Endothelial cell of umbilical vein (primary cell): ENCODE data around the gene FKRP. TPM values are rescaled to one million over a fixed set of nuclear protein-coding genes. Genes with fewer than 3 reads are reported as not detected.
A peak's percentile ranks its signal among the peaks of the same experiment; 100 is the strongest.

Source experiments
- BruUV-seq: library from RNA; stranded (reverse); fragments of 400-500 nt; replicated peaks from 2 replicates; lab custom pipeline; 2021; lab: Mats Ljungman, UMichigan
- CTCF ChIA-PET: fragments of 300-600, 350-600 bp; sonication (Branson Sonifier 250); formaldehyde crosslinking; loops from one replicate; lab custom pipeline; 2021; ENCODE audit warnings: antibody characterized with exemption, inconsistent platforms; lab: Charles Lee
- POLR2A ChIA-PET: fragments of 300-600, 350-600 bp; sonication (Branson Sonifier 250); formaldehyde crosslinking; loops from one replicate; lab custom pipeline; 2021; ENCODE audit warnings: antibody characterized with exemption, inconsistent platforms; lab: Charles Lee
- DNase-seq: peaks from one replicate; pipeline ENCODE4 v3.0.0-alpha.2; 2011; ENCODE audit warnings: low read depth, low spot score
- FAIRE-seq: peaks from 2 replicates; lab custom pipeline; 2011; peaks lifted over from hg19 to GRCh38; lab: Jason Lieb, UNC
- H2AFZ ChIP-seq: 2 replicates; pipeline ENCODE4 v1.6.0; 2012; ENCODE audit warnings: low read depth, low read length, control low read depth, inconsistent platforms
- H3K27ac ChIP-seq: 2 replicates; pipeline ENCODE4 v1.5.1; 2011; ENCODE audit warnings: low read depth, mild to moderate bottlenecking, control low read depth, low read length, moderate library complexity; ENCODE audit not compliant: insufficient read depth
- H3K27me3 ChIP-seq, 2 experiments: 2 replicates each; pipeline versions ENCODE4 v1.6.0 to v1.6.1; 2011; ENCODE audit warnings: low read length in 2 of 2, mixed read lengths in 1 of 2; ENCODE audit not compliant: control insufficient read depth in 2 of 2, insufficient read depth in 2 of 2
- H3K36me3 ChIP-seq, 2 experiments: 2 replicates in 1 of 2; 3 replicates in 1 of 2; pipeline ENCODE4 v1.5.1; 2011; ENCODE audit warnings: low read length in 2 of 2, mild to moderate bottlenecking in 1 of 2, moderate library complexity in 1 of 2; ENCODE audit not compliant: control insufficient read depth in 2 of 2, insufficient read depth in 2 of 2; ENCODE audit errors: extremely low read depth in 1 of 2
- H3K4me1 ChIP-seq: 3 replicates; pipeline ENCODE4 v1.5.1; 2011; ENCODE audit warnings: mild to moderate bottlenecking, low read length; ENCODE audit not compliant: control insufficient read depth, insufficient read depth; ENCODE audit errors: extremely low read depth
- H3K4me2 ChIP-seq: 2 replicates; pipeline ENCODE4 v1.6.1; 2011; ENCODE audit warnings: low read length, control low read depth, mixed read lengths; ENCODE audit not compliant: insufficient read depth
- H3K4me3 ChIP-seq, 3 experiments: fragments of 200-600 bp in 1 of 3; sonication (generic), shearing (Covaris generic) in 1 of 3; replicated peaks in 1 of 3; 2 replicates each; pipeline ENCODE4 v1.5.1; 2011 to 2016; ENCODE audit warnings: control low read depth in 3 of 3, low read length in 3 of 3, mild to moderate bottlenecking in 2 of 3, inconsistent platforms in 1 of 3, low read depth in 1 of 3, moderate library complexity in 1 of 3; ENCODE audit not compliant: insufficient read depth in 1 of 3
- H3K79me2 ChIP-seq: 2 replicates; pipeline ENCODE4 v1.6.0; 2012; ENCODE audit warnings: low read length, inconsistent platforms; ENCODE audit not compliant: control insufficient read depth, insufficient read depth
- H3K9ac ChIP-seq: replicated peaks from 2 replicates; pipeline ENCODE3; 2011; ENCODE audit warnings: low read length, control low read depth; ENCODE audit not compliant: insufficient read depth; ENCODE audit errors: extremely low read depth
- H3K9me1 ChIP-seq: replicated peaks from 3 replicates; pipeline ENCODE4 v1.6.0; 2011; ENCODE audit warnings: mild to moderate bottlenecking, low read length; ENCODE audit not compliant: control insufficient read depth, insufficient read depth; ENCODE audit errors: extremely low read depth
- H3K9me3 ChIP-seq: replicated peaks from 2 replicates; pipeline ENCODE4 v1.5.1; 2012; ENCODE audit warnings: low read length, inconsistent platforms; ENCODE audit not compliant: control insufficient read depth, insufficient read depth
- H4K20me1 ChIP-seq: replicated peaks from 2 replicates; pipeline ENCODE3; 2011; ENCODE audit warnings: mild to moderate bottlenecking, low read length; ENCODE audit not compliant: control insufficient read depth, insufficient read depth; ENCODE audit errors: extremely low read depth
- CTCF ChIP-seq, 2 donors: IDR thresholded peaks; 1 replicate in 1 of 2; 2 replicates in 1 of 2; pipeline ENCODE4 v1.5.1; 2011; ENCODE audit warnings: low read length in 2 of 2, mild to moderate bottlenecking in 2 of 2, moderate library complexity in 2 of 2, control low read depth in 1 of 2, inconsistent platforms in 1 of 2, low read depth in 1 of 2; ENCODE audit not compliant: insufficient read depth in 1 of 2; ENCODE audit errors: extremely low read depth in 1 of 2
- EZH2 ChIP-seq: IDR thresholded peaks from 2 replicates; pipeline ENCODE4 v1.6.1; 2012; ENCODE audit warnings: borderline replicate concordance, low read depth, mild to moderate bottlenecking, moderate library complexity, low read length, inconsistent platforms; ENCODE audit not compliant: severe bottlenecking
- FOS ChIP-seq: IDR thresholded peaks from 2 replicates; pipeline ENCODE4 v1.6.1; 2011; ENCODE audit warnings: mild to moderate bottlenecking, low read length, moderate library complexity, borderline replicate concordance; ENCODE audit not compliant: insufficient read depth
- GATA2 ChIP-seq: IDR thresholded peaks from 2 replicates; pipeline ENCODE4 v1.7.0; 2011; ENCODE audit warnings: low read depth, mild to moderate bottlenecking, moderate library complexity, mixed read lengths, low read length; ENCODE audit not compliant: insufficient read length, insufficient read depth
- JUN ChIP-seq: IDR thresholded peaks from 2 replicates; pipeline ENCODE4 v1.6.1; 2011; ENCODE audit warnings: borderline replicate concordance, low read depth; ENCODE audit not compliant: insufficient read length, insufficient read depth
- MAX ChIP-seq: IDR thresholded peaks from 2 replicates; pipeline ENCODE4 v1.6.1; 2011; ENCODE audit not compliant: insufficient read depth, insufficient read length
- MYC ChIP-seq: IDR thresholded peaks from one replicate; pipeline ENCODE4 v1.6.1; 2011; ENCODE audit warnings: mild to moderate bottlenecking, low read depth, low read length
- POLR2A ChIP-seq: IDR thresholded peaks from 2 replicates; pipeline ENCODE4 v1.6.1; 2012; ENCODE audit warnings: low read depth, mild to moderate bottlenecking, control low read depth, low read length
- POLR2AphosphoS5 ChIP-seq: IDR thresholded peaks from 2 replicates; pipeline ENCODE4 v1.6.1; 2012; ENCODE audit warnings: low read depth, mild to moderate bottlenecking, control low read depth, low read length, moderate library complexity; ENCODE audit not compliant: insufficient read depth
- dilution Hi-C: fragments of 300-500 bp; cut with MboI; formaldehyde crosslinking; loops from one replicate; pipeline ENCODE4 v1.15.0; 2019; ENCODE audit warnings: low sequenced_read_pairs; ENCODE audit not compliant: extremely low pct_ligation_motif_present
- intact Hi-C: fragments of 100-400 bp; cut with micrococcal nuclease; formaldehyde crosslinking; loops from one replicate; pipeline ENCODE4 v1.10.0; 2022
- polyA plus RNA-seq, 4 experiments: library from polyadenylated mRNA; depleted of rRNA in 3 of 4; stranded (reverse) in 3 of 4; unstranded in 1 of 4; fragments of >200 nt; gene quantifications; 2 replicates each; pipeline versions ENCODE4 v1.2.1 to v1.2.3, GENCODE V29; 2011 to 2012; ENCODE audit warnings: missing spikeins in 1 of 4
- total RNA-seq: library from RNA; stranded (reverse); gene quantifications from 2 replicates; pipeline ENCODE4 v1.2.3, GENCODE V29; 2021

Gene FKRP
- total and polyA plus RNA-seq, 2 donors (not counting 3 experiments of a cell fraction or from before 2014, with no cell fraction given), result 31.5 to 32.8 TPM

- CTCF ChIA-PET, result interaction anchor here (0.6 to 1.8 kb wide), 7 partner anchors 9 to 107 kb away, joined by 3 to 6 read pairs (median 4); no protein-coding TSS in a partner anchor
- no peak overlapping the region for H3K4me2 ChIP-seq
- peaks cover 9 to 45% of the 10 kb centered on the region in 2 experiments for H3K36me3 ChIP-seq
- no peak overlapping the region for H3K9ac ChIP-seq
- dilution Hi-C loops, result no loop called here
- no peak overlapping the region for H2AFZ ChIP-seq
- TF ChIP-seq POLR2A (no peak), POLR2AphosphoS5 (no peak), JUN (no peak), CTCF (IDR thresholded peaks at IDR 0.05; ENCODE audit: extremely low read depth in 1 of 2, insufficient read depth in 1 of 2, low read depth in 1 of 2, low read length in 2 of 2) (no peak), MAX (no peak), MYC (no peak), EZH2 (no peak), GATA2 (no peak), FOS (no peak)
- intact Hi-C loops, result no loop called here
- no peak for DNase-seq
- no peaks in the 10 kb centered on the region for H3K27me3 ChIP-seq
- no peaks in the 10 kb centered on the region for H3K9me3 ChIP-seq
- H3K4me1 ChIP-seq, result peaks cover 46% of the 10 kb centered on the region
- H3K79me2 ChIP-seq, result peaks cover 44% of the 10 kb centered on the region
- no peaks in the 10 kb centered on the region for H3K9me1 ChIP-seq
- POLR2A ChIA-PET, result no interaction called here
- no peak overlapping the region for H3K27ac ChIP-seq
- H4K20me1 ChIP-seq, result no peaks in the 10 kb centered on the region
- peak; percentile 50 for FAIRE-seq
- H3K4me3 ChIP-seq, result no peak overlapping the region
- BruUV-seq, result no TSS peak
Measured at GRCh38 chr19:46732966-46733689, 12.7 kb upstream of the FKRP start.
